Measurements from ENCODE around the gene CDC42BPA. TPM values are rescaled to one million over a fixed set of nuclear protein-coding genes. Genes with fewer than 3 reads are reported as not detected.

CDC42BPA gene
- polyA plus RNA-seq, 1 of the 3 experiments (the other 2 are of a cell fraction): 6.8 TPM

GRCh38 chr1:227300682-227301081 lies 17.6 kb downstream of the CDC42BPA start:
- Histone ChIP-seq H4K20me1 (ENCODE audit: insufficient read depth) (no peaks in the 10 kb centered on the region), H3K27ac (ENCODE audit: low read depth in 2 of 2, low read length in 1 of 2) (no peak overlapping the region), H3K4me2 (no peak overlapping the region), H3K36me3 (replicated peaks in 1 of 2; ENCODE audit: control insufficient read depth in 1 of 2, insufficient read depth in 2 of 2, low read length in 1 of 2) (no peaks in the 10 kb centered on the region), H3F3A (replicated peaks; ENCODE audit: insufficient read depth) (peaks cover 14% of the 10 kb centered on the region), H2AFZ (ENCODE audit: low read depth) (no peak overlapping the region), H3K4me1 (ENCODE audit: control insufficient read depth in 1 of 2, insufficient read depth in 2 of 2, low read depth in 1 of 2, low read length in 1 of 2) (peaks cover 3 to 8% of the 10 kb centered on the region in 2 experiments; a peak in 2 of 4 replicates), H3K79me2 (ENCODE audit: insufficient read depth) (peaks cover 97% of the 10 kb centered on the region), H3K9me2 (no peaks in the 10 kb centered on the region), H3K9ac (no peak overlapping the region), H3K27me3 (ENCODE audit: insufficient read depth) (no peaks in the 10 kb centered on the region), H3K4me3 (ENCODE audit: low read depth in 2 of 2, low read length in 1 of 2) (no peak overlapping the region), H3K9me3 (no peaks in the 10 kb centered on the region)
- ChIA-PET CTCF (interaction anchor here (1.8 kb wide), 1 partner anchor 11 kb away, joined by 5 read pairs; no protein-coding TSS in a partner anchor), POLR2A (no interaction called here)
- DNase-seq: no peak
- no peak for TF ChIP-seq MXI1 (IDR thresholded peaks at IDR 0.05; ENCODE audit: low read depth, low read length)
- no peak for TF ChIP-seq GABPA (IDR thresholded peaks at IDR 0.05; ENCODE audit: low read depth)
- no peak for TF ChIP-seq MAX (IDR thresholded peaks at IDR 0.05; ENCODE audit: low read depth)
- no peak for TF ChIP-seq EZH2phosphoT487 (IDR thresholded peaks at IDR 0.05; ENCODE audit: borderline replicate concordance, low read depth)
- TF ChIP-seq PBX3 (IDR thresholded peaks at IDR 0.05): no peak
- WGBS (ENCODE audit: low lambda C conversion rate): 95% methylated on average over 7 of the region's 7 CpGs

GRCh38 chr1:227299688-227300087 lies 18.6 kb downstream of the CDC42BPA start:
- H3K4me3 ChIP-seq (ENCODE audit: low read depth in 2 of 2, low read length in 1 of 2): no peak overlapping the region
- peak overlapping the region; percentile 14 to 75; a peak in 3 of 4 replicates for H3K27ac ChIP-seq (ENCODE audit: low read depth in 2 of 2, low read length in 1 of 2)
- 68% methylated on average over 4 of the region's 4 CpGs for WGBS (ENCODE audit: low lambda C conversion rate)
- peaks cover 3 to 10% of the 10 kb centered on the region in 2 experiments; a peak in 2 of 4 replicates for H3K4me1 ChIP-seq (ENCODE audit: control insufficient read depth in 1 of 2, insufficient read depth in 2 of 2, low read depth in 1 of 2, low read length in 1 of 2)
- H3K79me2 ChIP-seq (ENCODE audit: insufficient read depth): peaks cover 97% of the 10 kb centered on the region
- peak overlapping the region; percentile 72 for H3K4me2 ChIP-seq
- H3K27me3 ChIP-seq (ENCODE audit: insufficient read depth): no peaks in the 10 kb centered on the region
- ChIA-PET POLR2A (no interaction called here), CTCF (interaction anchor here (1.3 to 1.8 kb wide), 3 partner anchors 8 to 12 kb away, joined by 4 to 5 read pairs (median 4); no protein-coding TSS in a partner anchor)
- peaks cover 14% of the 10 kb centered on the region for H3F3A ChIP-seq (replicated peaks; ENCODE audit: insufficient read depth)
- no peaks in the 10 kb centered on the region for H3K36me3 ChIP-seq (replicated peaks in 1 of 2; ENCODE audit: control insufficient read depth in 1 of 2, insufficient read depth in 2 of 2, low read length in 1 of 2)
- H3K9ac ChIP-seq: peak overlapping the region; percentile 41; the same call in 1 of the 2 replicates
- no peaks in the 10 kb centered on the region for H3K9me2 ChIP-seq
- H3K9me3 ChIP-seq: no peaks in the 10 kb centered on the region
- peaks cover 7% of the 10 kb centered on the region; the same call in 1 of the 2 replicates for H4K20me1 ChIP-seq (ENCODE audit: insufficient read depth)
- H2AFZ ChIP-seq (ENCODE audit: low read depth): no peak overlapping the region
- DNase-seq: no peak
- TF ChIP-seq YY1 (IDR thresholded peaks at IDR 0.05; ENCODE audit: low read depth): no peak
- TF ChIP-seq REST (IDR thresholded peaks at IDR 0.05; ENCODE audit: low read depth, low read length): no peak
- TF ChIP-seq SMC3 (IDR thresholded peaks at IDR 0.05; ENCODE audit: low read depth, low read length): no peak
- no peak for TF ChIP-seq EZH2phosphoT487 (IDR thresholded peaks at IDR 0.05; ENCODE audit: borderline replicate concordance, low read depth)
- no peak for TF ChIP-seq JUND (IDR thresholded peaks at IDR 0.05)
- no peak for TF ChIP-seq TEAD4 (IDR thresholded peaks at IDR 0.05; ENCODE audit: borderline replicate concordance, insufficient read depth)
- TF ChIP-seq TCF12 (IDR thresholded peaks at IDR 0.05): no peak
- no peak for TF ChIP-seq RAD21 (IDR thresholded peaks at IDR 0.05; ENCODE audit: low read length)
- no peak for TF ChIP-seq USF1 (IDR thresholded peaks at IDR 0.05; ENCODE audit: borderline replicate concordance, low read depth)
- TF ChIP-seq PBX3 (IDR thresholded peaks at IDR 0.05): no peak
- TF ChIP-seq CTCF (IDR thresholded peaks at IDR 0.05): no peak
- no peak for TF ChIP-seq FOXJ3 (CRISPR knock-in tag; IDR thresholded peaks at IDR 0.05)
- no peak for TF ChIP-seq SIN3A (IDR thresholded peaks at IDR 0.05; ENCODE audit: borderline replicate concordance, low read depth, low read length)
- no peak for TF ChIP-seq MEF2A (IDR thresholded peaks at IDR 0.05; ENCODE audit: borderline replicate concordance, low read depth)
